ENCODE measurements around the gene C1QTNF6. TPM values are rescaled to one million over a fixed set of nuclear protein-coding genes. Genes with fewer than 3 reads are reported as not detected.

Gene C1QTNF6
- total and polyA plus RNA-seq, 2 experiments from 2014 or later: 23.6 to 29.7 TPM

DNA sequence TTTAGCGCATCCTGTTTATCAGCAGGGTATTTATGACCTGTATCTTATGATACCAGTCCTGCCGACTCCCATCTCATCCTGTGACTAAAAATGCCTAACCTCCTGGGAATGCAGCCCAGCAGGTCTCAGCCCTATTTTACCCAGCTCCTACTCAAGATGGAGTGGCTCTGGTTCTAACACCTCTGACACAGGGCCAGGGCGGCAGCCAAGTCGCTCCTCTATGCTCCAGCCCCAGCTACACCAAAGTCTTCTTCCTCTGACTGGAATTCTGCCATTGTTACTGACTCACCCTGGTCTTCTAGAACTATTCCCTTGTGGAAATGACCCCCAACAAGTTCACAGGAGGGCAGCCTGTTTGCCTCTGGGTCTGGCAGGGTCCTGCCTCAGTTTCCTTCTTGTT lies 7.9 kb upstream of the C1QTNF6 start:
- Histone ChIP-seq H4K20me1 (ENCODE audit: insufficient read depth, poor library complexity, severe bottlenecking) (no peaks in the 10 kb centered on the region), H3K27me3 (no peaks in the 10 kb centered on the region), H3K79me2 (no peaks in the 10 kb centered on the region), H3K4me3 (no peak overlapping the region), H3K9me2 (replicated peaks; ENCODE audit: insufficient read depth) (no peaks in the 10 kb centered on the region), H3K4me2 (no peak overlapping the region), H3K27ac (peak overlapping the region; percentile 83), H2AFZ (no peak overlapping the region), H3K9me3 (ENCODE audit: low read depth) (no peaks in the 10 kb centered on the region), H3K4me1 (ENCODE audit: insufficient read depth) (peaks cover 39% of the 10 kb centered on the region), H3K36me3 (replicated peaks; ENCODE audit: insufficient read depth, low read depth) (no peaks in the 10 kb centered on the region)
- WGBS (ENCODE audit: low lambda C conversion rate, missing lambda C conversion rate): 84% methylated on average over 4 of the region's 4 CpGs
- TF ChIP-seq, protein P1, sequence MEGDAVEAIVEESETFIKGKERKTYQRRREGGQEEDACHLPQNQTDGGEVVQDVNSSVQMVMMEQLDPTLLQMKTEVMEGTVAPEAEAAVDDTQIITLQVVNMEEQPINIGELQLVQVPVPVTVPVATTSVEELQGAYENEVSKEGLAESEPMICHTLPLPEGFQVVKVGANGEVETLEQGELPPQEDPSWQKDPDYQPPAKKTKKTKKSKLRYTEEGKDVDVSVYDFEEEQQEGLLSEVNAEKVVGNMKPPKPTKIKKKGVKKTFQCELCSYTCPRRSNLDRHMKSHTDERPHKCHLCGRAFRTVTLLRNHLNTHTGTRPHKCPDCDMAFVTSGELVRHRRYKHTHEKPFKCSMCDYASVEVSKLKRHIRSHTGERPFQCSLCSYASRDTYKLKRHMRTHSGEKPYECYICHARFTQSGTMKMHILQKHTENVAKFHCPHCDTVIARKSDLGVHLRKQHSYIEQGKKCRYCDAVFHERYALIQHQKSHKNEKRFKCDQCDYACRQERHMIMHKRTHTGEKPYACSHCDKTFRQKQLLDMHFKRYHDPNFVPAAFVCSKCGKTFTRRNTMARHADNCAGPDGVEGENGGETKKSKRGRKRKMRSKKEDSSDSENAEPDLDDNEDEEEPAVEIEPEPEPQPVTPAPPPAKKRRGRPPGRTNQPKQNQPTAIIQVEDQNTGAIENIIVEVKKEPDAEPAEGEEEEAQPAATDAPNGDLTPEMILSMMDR (IDR thresholded peaks at IDR 0.05; ENCODE audit: poor library complexity): no peak
- no peak for TF ChIP-seq EZH2 (IDR thresholded peaks at IDR 0.05; ENCODE audit: borderline replicate concordance)
- TF ChIP-seq EZH2phosphoT487 (IDR thresholded peaks at IDR 0.05; ENCODE audit: low read depth, severe bottlenecking, unreplicated experiment): no peak
- no peak for DNase-seq (ENCODE audit: low spot score)

DNA sequence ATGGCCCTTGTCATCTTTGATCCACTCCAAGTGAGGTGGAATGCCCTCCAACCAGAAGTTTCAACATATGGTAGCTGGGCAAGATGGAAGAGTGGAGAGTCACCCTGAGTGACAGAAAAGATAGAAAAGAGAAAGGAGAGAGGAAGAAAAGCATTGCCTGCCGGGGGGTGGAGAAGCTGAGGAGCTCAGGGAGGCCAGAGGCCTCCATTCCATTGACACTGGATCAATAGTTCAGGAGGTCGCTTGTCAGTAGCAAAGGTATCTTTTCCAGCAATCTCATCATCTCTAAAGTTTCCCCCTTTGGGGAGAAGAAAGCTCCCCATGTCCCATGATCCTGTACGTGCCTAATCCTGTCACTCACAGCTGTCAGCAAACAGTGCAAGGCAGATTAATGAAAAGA lies 6.7 kb upstream of the C1QTNF6 start:
- Histone ChIP-seq H3K9me3 (ENCODE audit: low read depth) (no peaks in the 10 kb centered on the region), H3K4me3 (no peak overlapping the region), H2AFZ (no peak overlapping the region), H3K27ac (no peak overlapping the region), H3K9me2 (replicated peaks; ENCODE audit: insufficient read depth) (no peaks in the 10 kb centered on the region), H3K79me2 (no peaks in the 10 kb centered on the region), H4K20me1 (ENCODE audit: insufficient read depth, poor library complexity, severe bottlenecking) (no peaks in the 10 kb centered on the region), H3K4me1 (ENCODE audit: insufficient read depth) (peaks cover 31% of the 10 kb centered on the region), H3K27me3 (no peaks in the 10 kb centered on the region), H3K4me2 (no peak overlapping the region), H3K36me3 (replicated peaks; ENCODE audit: insufficient read depth, low read depth) (no peaks in the 10 kb centered on the region)
- TF ChIP-seq EZH2phosphoT487 (IDR thresholded peaks at IDR 0.05; ENCODE audit: low read depth, severe bottlenecking, unreplicated experiment): no peak
- TF ChIP-seq EZH2 (IDR thresholded peaks at IDR 0.05; ENCODE audit: borderline replicate concordance): no peak
- TF ChIP-seq, protein P1 (IDR thresholded peaks at IDR 0.05; ENCODE audit: poor library complexity): no peak
- WGBS (ENCODE audit: low lambda C conversion rate, missing lambda C conversion rate): 76% methylated on average over 3 of the region's 3 CpGs
- no peak for DNase-seq (ENCODE audit: low spot score)

DNA sequence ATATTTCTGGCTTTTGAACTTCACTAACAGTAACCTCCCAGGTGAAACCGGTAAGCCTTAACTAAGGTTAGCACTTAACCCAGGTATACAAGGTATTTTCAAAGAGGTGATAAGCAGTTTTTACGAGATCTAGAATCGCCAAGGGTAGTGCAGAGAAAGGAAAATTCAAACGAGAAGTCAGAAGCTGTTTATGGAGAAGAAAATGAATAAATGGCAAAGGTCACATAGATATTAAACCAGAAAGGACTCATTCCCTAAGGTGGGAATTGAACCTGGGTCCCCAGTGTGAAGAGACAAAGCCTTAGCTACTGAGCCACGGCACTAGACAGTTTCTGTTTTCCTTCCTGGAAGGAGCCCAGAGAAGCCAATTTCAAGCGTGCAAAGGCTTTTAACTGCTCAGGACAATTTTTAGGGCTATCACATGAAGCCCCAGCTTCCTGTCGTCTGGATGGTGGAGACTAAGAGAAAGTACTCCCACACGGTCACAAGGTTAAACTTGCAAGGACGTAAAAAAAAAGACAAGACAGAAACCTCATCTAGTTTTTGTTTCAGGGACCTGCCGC lies 5.7 kb upstream of the C1QTNF6 start:
- H3K4me3 ChIP-seq: no peak overlapping the region
- no peaks in the 10 kb centered on the region for H3K79me2 ChIP-seq
- H3K9me2 ChIP-seq (replicated peaks; ENCODE audit: insufficient read depth): no peaks in the 10 kb centered on the region
- H2AFZ ChIP-seq: no peak overlapping the region
- H3K36me3 ChIP-seq (replicated peaks; ENCODE audit: insufficient read depth, low read depth): no peaks in the 10 kb centered on the region
- H3K9me3 ChIP-seq (ENCODE audit: low read depth): no peaks in the 10 kb centered on the region
- H3K27me3 ChIP-seq: no peaks in the 10 kb centered on the region
- H3K27ac ChIP-seq: no peak overlapping the region
- 66% methylated on average over 10 of the region's 10 CpGs for WGBS (ENCODE audit: low lambda C conversion rate, missing lambda C conversion rate)
- no peak for TF ChIP-seq EZH2 (IDR thresholded peaks at IDR 0.05; ENCODE audit: borderline replicate concordance)
- TF ChIP-seq, protein P1 (IDR thresholded peaks at IDR 0.05; ENCODE audit: poor library complexity): no peak
- H3K4me1 ChIP-seq (ENCODE audit: insufficient read depth): peaks cover 41% of the 10 kb centered on the region
- H3K4me2 ChIP-seq: no peak overlapping the region
- no peak for DNase-seq (ENCODE audit: low spot score)
- H4K20me1 ChIP-seq (ENCODE audit: insufficient read depth, poor library complexity, severe bottlenecking): no peaks in the 10 kb centered on the region

DNA sequence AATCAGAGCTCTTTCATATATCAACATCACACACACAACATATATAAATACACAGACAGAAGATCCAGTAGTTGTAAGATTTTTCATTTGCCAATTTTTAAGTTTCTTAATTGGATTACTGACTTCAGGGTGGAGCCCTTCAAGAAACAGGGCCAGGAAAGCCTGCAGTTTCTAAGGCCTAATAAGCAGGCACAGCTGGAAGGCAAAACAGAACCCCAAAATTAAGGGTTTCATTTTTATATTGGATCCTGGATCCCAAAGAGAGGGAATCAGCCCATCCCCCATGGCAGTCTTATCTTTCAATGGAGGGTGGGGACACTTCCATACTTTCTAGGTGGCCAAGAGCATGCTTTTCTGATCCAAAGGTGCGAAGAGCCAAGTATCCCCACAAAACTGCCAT lies 4.7 kb upstream of the C1QTNF6 start:
- Histone ChIP-seq H3K36me3 (replicated peaks; ENCODE audit: insufficient read depth, low read depth) (no peaks in the 10 kb centered on the region), H3K79me2 (no peaks in the 10 kb centered on the region), H3K27ac (peak overlapping the region; percentile 5), H3K9me3 (ENCODE audit: low read depth) (no peaks in the 10 kb centered on the region), H3K4me2 (no peak overlapping the region), H3K27me3 (no peaks in the 10 kb centered on the region), H4K20me1 (ENCODE audit: insufficient read depth, poor library complexity, severe bottlenecking) (no peaks in the 10 kb centered on the region), H2AFZ (no peak overlapping the region), H3K4me3 (no peak overlapping the region), H3K4me1 (ENCODE audit: insufficient read depth) (peaks cover 45% of the 10 kb centered on the region), H3K9me2 (replicated peaks; ENCODE audit: insufficient read depth) (no peaks in the 10 kb centered on the region)
- no peak for DNase-seq (ENCODE audit: low spot score)
- WGBS (ENCODE audit: low lambda C conversion rate, missing lambda C conversion rate): 100% methylated on average over 1 of the region's 1 CpG
- TF ChIP-seq, protein P1 (IDR thresholded peaks at IDR 0.05; ENCODE audit: poor library complexity): no peak
- TF ChIP-seq EZH2phosphoT487 (IDR thresholded peaks at IDR 0.05; ENCODE audit: low read depth, severe bottlenecking, unreplicated experiment) (no peak), EZH2 (IDR thresholded peaks at IDR 0.05; ENCODE audit: borderline replicate concordance) (no peak)

Data from hepatocyte (in vitro differentiated cells).